H9 (cell line): Measurements from ENCODE around the gene RAB27B. TPM values are rescaled to one million over a fixed set of nuclear protein-coding genes. Genes with fewer than 3 reads are reported as not detected.

Source experiments
- DNase-seq: peaks from one replicate; pipeline ENCODE4 v3.0.0-alpha.2; 2017
- H2AFZ ChIP-seq: one replicate; pipeline ENCODE4 v1.6.1; 2013; ENCODE audit warnings: mild to moderate bottlenecking, low read length, control low read depth, moderate library complexity
- H2AK5ac ChIP-seq: 2 replicates; pipeline ENCODE4 v1.6.1; 2013; ENCODE audit warnings: low read length, control low read depth, mixed read lengths; ENCODE audit not compliant: insufficient read length
- H2BK120ac ChIP-seq: one replicate; pipeline ENCODE4 v1.6.1; 2013; ENCODE audit warnings: low read depth, mild to moderate bottlenecking, low read length, control low read depth, inconsistent platforms; ENCODE audit not compliant: poor library complexity, severe bottlenecking
- H2BK12ac ChIP-seq: 2 replicates; pipeline ENCODE4 v1.6.1; 2013; ENCODE audit warnings: low read length, control low read depth, mixed read lengths, low read depth; ENCODE audit not compliant: insufficient read length
- H2BK15ac ChIP-seq: 2 replicates; pipeline ENCODE4 v1.6.1; 2013; ENCODE audit warnings: low read depth, low read length, control low read depth
- H2BK20ac ChIP-seq: one replicate; pipeline ENCODE4 v1.6.1; 2013; ENCODE audit warnings: low read depth, mild to moderate bottlenecking, low read length, control low read depth, inconsistent platforms; ENCODE audit not compliant: poor library complexity, severe bottlenecking
- H2BK5ac ChIP-seq: 2 replicates; pipeline ENCODE4 v1.6.1; 2013; ENCODE audit warnings: low read length, control low read depth, mixed read lengths; ENCODE audit not compliant: insufficient read length
- H3K14ac ChIP-seq: 2 replicates; pipeline ENCODE4 v1.6.1; 2013; ENCODE audit warnings: low read length, control low read depth; ENCODE audit not compliant: insufficient read depth
- H3K18ac ChIP-seq: 2 replicates; pipeline ENCODE4 v1.6.1; 2013; ENCODE audit warnings: low read depth, mild to moderate bottlenecking, mixed read lengths, low read length, control low read depth; ENCODE audit not compliant: insufficient read length
- H3K23ac ChIP-seq: 2 replicates; pipeline ENCODE4 v1.6.1; 2013; ENCODE audit warnings: low read length, control low read depth, mixed read lengths, low read depth; ENCODE audit not compliant: insufficient read length
- H3K23me2 ChIP-seq: 2 replicates; pipeline ENCODE4 v1.6.1; 2013; ENCODE audit warnings: low read depth, mild to moderate bottlenecking, mixed read lengths, low read length, control low read depth; ENCODE audit not compliant: insufficient read length, poor library complexity, severe bottlenecking
- H3K27ac ChIP-seq: 2 replicates; pipeline ENCODE4 v1.5.1; 2013; ENCODE audit warnings: low read length, control low read depth, mixed read lengths, low read depth; ENCODE audit not compliant: insufficient read length
- H3K27me3 ChIP-seq: 2 replicates; pipeline ENCODE4 v1.6.1; 2013; ENCODE audit warnings: low read length, control low read depth, inconsistent platforms; ENCODE audit not compliant: insufficient read depth
- H3K4ac ChIP-seq: 2 replicates; pipeline ENCODE4 v1.6.1; 2013; ENCODE audit warnings: low read depth, mild to moderate bottlenecking, control low read depth, inconsistent platforms, low read length, moderate library complexity
- H3K4me1 ChIP-seq: 2 replicates; pipeline ENCODE4 v1.6.1; 2013; ENCODE audit warnings: low read length, control low read depth, inconsistent platforms; ENCODE audit not compliant: insufficient read depth
- H3K4me2 ChIP-seq: 2 replicates; pipeline ENCODE4 v1.6.1; 2013; ENCODE audit warnings: low read length, control low read depth, mixed read lengths; ENCODE audit not compliant: insufficient read length, insufficient read depth
- H3K56ac ChIP-seq: 2 replicates; pipeline ENCODE4 v1.6.1; 2013; ENCODE audit warnings: low read depth, mild to moderate bottlenecking, mixed read lengths, low read length, control low read depth; ENCODE audit not compliant: insufficient read length
- H3K79me1 ChIP-seq: 2 replicates; pipeline ENCODE4 v1.6.1; 2013; ENCODE audit warnings: low read depth, mild to moderate bottlenecking, moderate library complexity, low read length, control low read depth, inconsistent platforms; ENCODE audit not compliant: insufficient read depth, poor library complexity, severe bottlenecking
- H3K79me2 ChIP-seq: 2 replicates; pipeline ENCODE4 v1.6.1; 2013; ENCODE audit warnings: low read length, control low read depth, inconsistent platforms; ENCODE audit not compliant: insufficient read depth
- H3K9ac ChIP-seq: 2 replicates; pipeline ENCODE4 v1.6.1; 2013; ENCODE audit warnings: low read length, control low read depth, mixed read lengths; ENCODE audit not compliant: insufficient read length; ENCODE audit errors: extremely low read depth
- H3K9me3 ChIP-seq: one replicate; pipeline ENCODE4 v1.6.1; 2013; ENCODE audit warnings: low read depth, low read length, inconsistent platforms; ENCODE audit not compliant: control insufficient read depth
- H3T11ph ChIP-seq: one replicate; pipeline ENCODE4 v1.6.1; 2013; ENCODE audit warnings: mild to moderate bottlenecking, low read length, control low read depth, inconsistent platforms
- H4K20me1 ChIP-seq: one replicate; pipeline ENCODE4 v1.6.1; 2013; ENCODE audit not compliant: control insufficient read depth, insufficient read length, insufficient read depth
- H4K5ac ChIP-seq: 2 replicates; pipeline ENCODE4 v1.6.1; 2013; ENCODE audit warnings: low read depth, mild to moderate bottlenecking, mixed read lengths, low read length, control low read depth; ENCODE audit not compliant: insufficient read length
- H4K8ac ChIP-seq: replicated peaks from 2 replicates; pipeline ENCODE4 v1.6.1; 2013; ENCODE audit warnings: low read length, control low read depth, mixed read lengths, low read depth; ENCODE audit not compliant: insufficient read length
- H4K91ac ChIP-seq: 2 replicates; pipeline ENCODE4 v1.6.1; 2013; ENCODE audit warnings: low read depth, mild to moderate bottlenecking, moderate library complexity, mixed read lengths, low read length, control low read depth; ENCODE audit not compliant: insufficient read length
- H3K27ac Mint-ChIP-seq, 3 experiments: 2 replicates in 2 of 3; 3 replicates in 1 of 3; pipeline ENCODE4 v1.8.0; 2020 to 2021; ENCODE audit warnings: mixed read lengths in 3 of 3, mild to moderate bottlenecking in 1 of 3, moderate library complexity in 1 of 3
- H3K27me3 Mint-ChIP-seq: 2 replicates; pipeline ENCODE4 v1.8.0; 2021; ENCODE audit warnings: low read depth, mild to moderate bottlenecking, moderate library complexity, mixed read lengths
- H3K36me3 Mint-ChIP-seq, 3 experiments: 2 replicates in 2 of 3; 3 replicates in 1 of 3; pipeline ENCODE4 v1.8.0; 2020 to 2021; ENCODE audit warnings: low read depth in 3 of 3, mixed read lengths in 3 of 3; ENCODE audit not compliant: insufficient read depth in 1 of 3
- H3K4me1 Mint-ChIP-seq, 2 experiments: 2 replicates each; pipeline ENCODE4 v1.8.0; 2020; ENCODE audit warnings: mixed read lengths in 2 of 2
- H3K4me3 Mint-ChIP-seq, 2 experiments: 2 replicates in 1 of 2; 3 replicates in 1 of 2; pipeline ENCODE4 v1.8.0; 2020 to 2021; ENCODE audit warnings: mild to moderate bottlenecking in 2 of 2, mixed read lengths in 2 of 2, moderate library complexity in 1 of 2
- H3K9me3 Mint-ChIP-seq, 2 experiments: 2 replicates in 1 of 2; 3 replicates in 1 of 2; pipeline ENCODE4 v1.8.0; 2020; ENCODE audit warnings: mild to moderate bottlenecking in 2 of 2, mixed read lengths in 2 of 2, moderate library complexity in 1 of 2
- CTCF ChIP-seq: fragments of 200-600 bp; sonication (generic); conservative IDR thresholded peaks from 3 replicates; pipeline ENCODE4 v1.8.0; 2021; ENCODE audit warnings: antibody characterized with exemption, mild to moderate bottlenecking
- WGBS: extraction: QIAGEN DNeasy Blood & Tissue Kit; methylation state at CpG from one replicate; pipeline ENCODE4 v1.1.7; 2013; ENCODE audit warnings: missing lambda C conversion rate, low lambda C conversion rate, mixed read lengths; ENCODE audit not compliant: insufficient read length; ENCODE audit errors: extremely low coverage; 5-methylcytosine and 5-hydroxymethylcytosine counted together
- total RNA-seq: library from RNA; stranded (reverse); gene quantifications from 2 replicates; pipeline ENCODE4 v1.2.1, GENCODE V29; 2021

RAB27B gene
- total RNA-seq, 1 experiment from 2014 or later, result 0.15 TPM

DNA sequence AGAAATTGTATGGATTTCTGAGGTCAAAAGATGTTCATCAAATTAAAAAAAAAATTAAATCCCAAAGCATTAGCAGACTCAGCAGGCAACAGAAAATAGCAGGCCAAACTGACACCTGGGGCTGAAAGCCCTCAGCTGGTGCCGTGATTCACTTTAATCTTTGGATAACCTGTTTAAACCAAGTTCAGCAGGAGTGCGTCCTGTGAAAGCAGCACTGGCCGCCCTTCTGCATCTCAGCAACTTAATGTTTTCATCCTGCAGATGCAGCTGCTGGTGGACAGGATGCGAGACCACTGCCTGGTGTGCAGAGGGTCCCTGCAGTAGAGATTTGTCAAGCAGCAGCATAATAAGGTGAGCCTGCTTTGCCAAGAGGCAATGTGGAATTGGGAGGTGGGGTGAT lies 89.8 kb downstream of the RAB27B start:
- Histone ChIP-seq H4K5ac (no peak overlapping the region), H3K14ac (no peak overlapping the region), H2BK15ac (no peak overlapping the region), H3K56ac (no peak overlapping the region), H2BK12ac (no peak overlapping the region), H3K79me2 (no peaks in the 10 kb centered on the region), H3K4ac (no peak overlapping the region), H2BK120ac (no peak overlapping the region), H3K9me3 (no peaks in the 10 kb centered on the region), H3K9ac (no peak overlapping the region), H2AFZ (no peak overlapping the region), H4K20me1 (no peaks in the 10 kb centered on the region), H3K4me2 (no peak overlapping the region), H3K27ac (no peak overlapping the region), H2BK20ac (no peak overlapping the region), H3K79me1 (no peaks in the 10 kb centered on the region), H3K18ac (no peak overlapping the region), H4K8ac (no peak overlapping the region), H4K91ac (no peak overlapping the region), H3K23ac (no peak overlapping the region), H3K27me3 (no peaks in the 10 kb centered on the region), H3K23me2 (no peaks in the 10 kb centered on the region), H2AK5ac (no peak overlapping the region), H3T11ph (no peak overlapping the region), H2BK5ac (no peak overlapping the region), H3K4me1 (no peaks in the 10 kb centered on the region)
- no peak for TF ChIP-seq CTCF
- H3K9me3 Mint-ChIP-seq, result no peaks in the 10 kb centered on the region
- peaks cover 4 to 12% of the 10 kb centered on the region in 2 experiments; a peak in 3 of 4 replicates for H3K4me1 Mint-ChIP-seq
- DNase-seq, result no peak
- H3K27me3 Mint-ChIP-seq, result no peaks in the 10 kb centered on the region
- H3K36me3 Mint-ChIP-seq, result no peaks in the 10 kb centered on the region
- H3K4me3 Mint-ChIP-seq, result no peak overlapping the region
- WGBS, result no CpG with 5 or more reads among the region's 4 CpGs
- no peak overlapping the region for H3K27ac Mint-ChIP-seq
